Measurements from ENCODE around the gene DTD1. TPM values are rescaled to one million over a fixed set of nuclear protein-coding genes. Genes with fewer than 3 reads are reported as not detected.

DTD1 gene
- polyA plus RNA-seq, 3 donors = 20.6 to 25.9 (median 24.5) TPM

DNA sequence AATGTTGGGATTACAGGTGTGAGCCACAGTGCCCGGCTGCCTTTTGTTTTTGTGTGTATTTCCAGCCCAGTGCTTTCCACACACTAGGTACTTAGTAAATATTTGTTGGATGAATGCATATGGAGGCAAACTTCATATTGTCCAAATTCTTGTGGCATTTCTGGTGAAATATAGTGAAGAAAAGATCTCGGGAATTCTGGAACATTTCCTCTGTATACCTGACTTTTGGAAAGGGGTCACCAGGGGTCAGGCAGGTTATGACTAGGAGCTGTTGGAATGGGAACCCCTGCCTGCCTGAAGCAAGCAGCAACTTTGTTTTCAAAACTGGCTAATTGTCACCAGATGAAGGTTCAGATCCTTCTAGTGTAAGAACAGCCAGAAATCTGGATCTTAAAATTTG lies 213.7 kb downstream of the DTD1 start:
- H3K27ac ChIP-seq (ENCODE audit: low read depth, low read length) = no peak overlapping the region
- 81 to 83% (median 81%) methylated on average over 2 of the region's 2 CpGs for WGBS, 3 donors

DNA sequence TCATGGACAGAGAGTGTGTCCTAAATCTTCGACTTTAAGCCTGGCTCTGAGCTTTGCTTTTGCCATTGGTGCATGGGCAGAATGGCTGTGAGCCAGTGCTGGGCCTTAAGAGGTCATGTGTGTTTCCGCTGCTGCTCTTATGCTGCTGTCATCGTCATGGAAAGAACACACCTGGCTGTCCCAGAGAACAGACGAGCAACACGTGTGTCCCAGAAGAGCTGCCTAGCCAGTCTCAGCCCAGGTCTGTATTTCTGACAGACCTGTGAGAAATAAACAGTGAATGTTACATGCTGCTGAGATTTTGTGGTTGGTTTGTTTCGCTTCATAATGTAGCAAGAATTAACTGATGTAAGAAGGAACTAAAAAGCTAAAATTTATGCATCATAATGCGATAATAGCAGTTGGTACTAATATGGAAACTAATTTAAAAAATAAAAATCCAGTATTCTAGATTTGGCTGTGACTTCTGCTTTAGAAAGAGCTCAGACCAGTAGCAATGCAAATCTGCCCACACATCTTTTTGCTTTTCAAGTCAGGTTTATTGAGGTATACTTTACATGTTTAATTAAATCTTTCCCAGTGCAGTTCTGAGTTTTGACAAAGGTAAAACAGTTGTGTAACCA lies 214.3 kb downstream of the DTD1 start:
- WGBS, 3 donors = 69 to 80% (median 72%) methylated on average over 7 of the region's 7 CpGs
- no peak overlapping the region for H3K27ac ChIP-seq (ENCODE audit: low read depth, low read length)

DNA sequence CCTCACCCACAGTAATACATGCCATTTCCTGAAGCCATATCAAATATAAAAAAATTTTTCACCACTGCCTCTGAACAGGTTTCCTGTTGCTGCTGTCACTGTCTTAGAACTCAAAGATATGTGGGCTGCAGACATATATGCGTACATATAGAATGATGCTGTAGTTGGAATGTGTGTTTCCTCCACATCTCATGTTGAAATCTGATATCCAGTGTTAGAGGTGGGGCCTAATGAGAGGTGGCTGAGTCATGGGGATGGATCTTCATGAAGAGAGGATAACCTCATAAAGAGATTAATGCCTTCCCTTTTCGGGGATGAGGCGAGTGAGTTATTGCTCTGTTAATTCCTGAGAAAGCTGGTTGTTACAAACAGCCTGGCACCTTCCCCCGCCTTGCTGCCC lies 218.0 kb downstream of the DTD1 start:
- 68 to 82% (median 71%) methylated on average over 4 of the region's 4 CpGs for WGBS, 3 donors
- no peak overlapping the region for H3K27ac ChIP-seq (ENCODE audit: low read depth, low read length)

DNA sequence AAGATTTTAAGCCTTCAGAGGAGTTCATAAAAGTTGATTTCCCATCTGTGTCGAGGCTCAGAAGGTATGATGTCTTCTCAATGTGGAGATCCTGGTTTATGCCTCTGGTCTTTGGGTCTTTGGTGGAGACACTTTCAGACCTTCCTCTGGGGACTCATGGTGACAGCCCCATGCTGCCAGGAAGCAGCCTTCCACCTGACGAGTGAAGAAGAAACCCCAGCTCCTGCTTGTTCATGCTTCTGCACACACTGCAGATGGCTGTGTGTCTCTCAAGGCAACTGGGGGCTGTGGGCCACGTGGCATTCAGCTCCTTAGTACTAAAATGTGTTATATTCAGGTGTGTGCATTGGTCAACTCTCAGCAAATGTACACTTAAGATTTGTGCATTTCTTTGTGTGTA lies 220.9 kb downstream of the DTD1 start:
- no peak overlapping the region for H3K27ac ChIP-seq (ENCODE audit: low read depth, low read length)
- whole genome bisulfite sequencing, 3 donors = 46 to 67% (median 58%) methylated on average over 3 of the region's 3 CpGs

DNA sequence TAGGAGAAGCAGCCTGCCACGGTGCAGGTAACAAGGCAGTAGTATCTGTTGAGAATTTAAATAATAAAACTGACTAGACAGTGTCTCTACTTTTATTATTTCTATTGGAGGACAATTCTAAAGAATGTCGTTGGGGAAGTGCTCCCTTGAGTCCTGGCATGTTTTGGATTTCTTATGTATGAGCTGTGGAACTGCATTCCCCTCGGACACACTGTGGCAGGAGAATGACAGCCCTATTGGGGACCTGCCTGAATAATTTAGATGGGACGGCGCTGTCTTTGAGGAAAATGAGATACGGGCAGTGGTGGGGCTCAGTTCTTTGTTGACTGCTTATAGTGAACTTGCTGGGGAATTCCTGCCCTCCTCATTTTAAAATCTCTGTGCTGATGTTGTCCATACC lies 223.3 kb downstream of the DTD1 start:
- WGBS, 3 donors = 81 to 83% (median 83%) methylated on average over 6 of the region's 6 CpGs
- H3K27ac ChIP-seq (ENCODE audit: low read depth, low read length) = no peak overlapping the region

DNA sequence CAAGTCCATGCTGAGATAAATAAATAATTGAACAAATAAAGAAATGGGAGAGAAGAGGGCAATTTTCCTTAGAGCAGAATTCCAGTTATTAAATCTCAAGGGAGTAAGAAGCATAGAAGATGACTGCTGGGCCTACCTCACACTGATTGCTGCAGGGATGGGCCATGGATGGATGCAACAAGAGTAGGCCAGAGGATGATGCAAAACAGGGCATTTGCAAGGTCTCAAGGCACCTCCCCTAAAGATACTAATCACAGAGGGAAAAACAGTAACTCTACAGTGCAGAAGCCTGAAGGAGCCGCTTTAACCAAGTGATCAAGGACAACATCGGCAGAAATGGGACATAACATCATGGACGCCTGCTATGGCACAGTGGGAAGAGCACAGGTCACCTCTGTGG lies 224.1 kb downstream of the DTD1 start:
- H3K27ac ChIP-seq (ENCODE audit: low read depth, low read length) = no peak overlapping the region
- WGBS, 3 donors = 86 to 97% (median 94%) methylated on average over 3 of the region's 3 CpGs

DNA sequence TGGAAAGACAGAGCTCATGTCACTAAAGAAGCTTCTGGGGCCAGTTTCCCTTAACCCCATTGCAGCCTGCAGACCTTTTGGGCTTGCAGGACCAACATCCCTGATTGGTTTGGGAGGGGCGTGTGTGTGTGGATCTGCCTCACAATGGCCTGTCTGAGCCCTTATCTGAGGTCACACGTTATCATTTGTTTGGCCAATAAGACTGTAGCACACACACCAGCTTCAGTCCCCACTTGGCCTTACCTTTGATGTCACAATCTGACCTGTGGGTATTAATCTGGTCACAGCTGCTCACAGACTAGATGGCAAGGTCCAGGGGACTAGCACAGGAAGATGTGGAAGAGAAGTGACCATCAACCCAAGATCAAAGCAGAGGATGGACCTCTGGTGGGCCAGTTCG lies 225.6 kb downstream of the DTD1 start, which contains the start of gene SCP2D1:
Gene SCP2D1, plus strand, starts transcription at position 301 of the 400 bp plus-strand sequence. Its CDS starts 33 bp downstream, at position 334.
- 40 to 63% (median 61%) methylated on average over 3 of the region's 3 CpGs for WGBS, 3 donors
- no peak within 1 kb of the TSS for H3K27ac ChIP-seq (ENCODE audit: low read depth, low read length)

DNA sequence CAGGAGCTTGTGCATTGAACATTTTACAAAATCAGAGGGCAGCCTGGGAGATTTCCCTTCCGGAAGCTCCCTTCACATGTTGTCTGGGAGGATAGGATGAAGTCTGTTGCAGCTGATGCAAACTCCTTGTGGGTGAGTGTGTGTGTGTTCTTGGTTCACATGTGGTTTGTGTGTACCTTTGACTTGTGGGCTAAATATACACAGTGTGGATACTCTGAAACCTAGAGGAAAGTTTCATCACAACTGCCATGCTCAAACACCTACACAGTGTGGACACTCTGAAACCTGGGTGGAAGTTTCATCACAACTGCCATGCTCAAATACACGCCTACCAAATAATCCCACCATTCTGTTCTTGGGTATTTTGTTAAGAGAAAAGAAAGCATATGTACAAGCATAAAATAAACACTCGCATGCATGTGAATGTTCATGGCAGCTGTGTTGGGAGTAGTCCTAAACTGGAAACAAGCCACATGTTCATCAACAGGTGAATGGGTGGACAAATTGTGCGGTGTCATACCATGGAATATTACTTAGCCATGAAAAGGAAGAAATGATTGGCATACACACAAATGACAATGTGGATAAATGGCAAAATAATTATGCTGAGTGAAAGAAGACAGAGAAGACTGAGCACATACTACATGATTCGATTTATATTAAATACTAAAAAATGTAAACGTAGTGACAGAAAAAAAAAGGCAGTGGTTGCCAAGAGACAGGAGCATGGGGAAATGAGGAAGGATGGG lies 227.5 kb downstream of the DTD1 start:
- H3K27ac ChIP-seq (ENCODE audit: low read depth, low read length) = no peak overlapping the region
- WGBS, 3 donors = 83 to 88% (median 87%) methylated on average over 6 of the region's 6 CpGs

Other genes starting within 250 kb of the DTD1 start
- gene DZANK1, start 121.0 kb upstream of the DTD1 start, polyA plus RNA-seq = 1 to 10 TPM in 2 of 3 donors, under 1 TPM in 1; 0.92 to 1.3 (median 1.0) TPM
- gene POLR3F, start 120.7 kb upstream of the DTD1 start, polyA plus RNA-seq = 1 to 10 TPM; 3.8 to 9.1 (median 7.4) TPM
- gene RBBP9, start 90.8 kb upstream of the DTD1 start, polyA plus RNA-seq = 1 to 10 TPM; 3.6 to 6.4 (median 5.2) TPM
- gene SEC23B, start 80.1 kb upstream of the DTD1 start, polyA plus RNA-seq = 10 to 100 TPM; 15.3 to 32.3 (median 28.9) TPM
- 100 to 1,000 TPM in 1 of 3 donors, 10 to 100 TPM in 2; 94.0 to 148 (median 98.9) TPM for gene SMIM26, start 20.6 kb upstream of the DTD1 start, polyA plus RNA-seq
- gene SCP2D1, start 225.7 kb downstream of the DTD1 start, polyA plus RNA-seq = not detected

Data from adipose tissue (tissue), 3 donors.